Measurements from ENCODE around the gene PELI3. TPM values are rescaled to one million over a fixed set of nuclear protein-coding genes. Genes with fewer than 3 reads are reported as not detected.

PELI3 gene
- total RNA-seq, 1 donor from 2014 or later: 7.3 TPM

DNA sequence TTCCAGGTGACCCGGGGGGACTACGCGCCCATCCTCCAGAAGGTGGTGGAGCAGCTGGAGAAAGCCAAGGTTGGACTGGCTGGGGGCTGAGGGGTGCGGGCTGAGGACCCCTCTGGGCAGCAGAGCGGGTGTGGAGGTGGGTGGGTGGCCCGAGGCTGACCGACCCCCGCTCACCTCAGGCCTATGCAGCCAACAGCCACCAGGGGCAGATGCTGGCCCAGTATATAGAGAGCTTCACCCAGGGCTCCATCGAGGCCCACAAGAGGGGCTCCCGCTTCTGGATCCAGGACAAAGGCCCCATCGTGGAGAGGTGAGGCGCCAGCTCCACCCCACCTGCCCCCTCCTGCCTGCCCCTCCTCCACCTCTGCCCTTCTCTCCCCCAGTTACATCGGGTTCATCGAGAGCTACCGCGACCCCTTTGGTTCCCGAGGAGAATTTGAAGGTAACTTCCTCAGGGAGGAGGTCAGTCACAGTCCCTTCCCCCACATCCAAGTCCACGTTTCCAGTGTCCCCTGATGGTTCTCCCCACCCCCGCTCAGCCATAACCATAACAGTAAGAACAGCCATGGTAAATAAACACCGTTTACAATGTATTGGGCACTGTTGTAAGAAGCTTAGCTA lies 24.7 kb downstream of the PELI3 start:
- DNase-seq: no peak
- Histone ChIP-seq H3K4me1 (no peaks in the 10 kb centered on the region), H3K36me3 (peaks cover 39% of the 10 kb centered on the region), H3K27me3 (ENCODE audit: low read depth) (no peaks in the 10 kb centered on the region), H3K9me3 (replicated peaks) (no peaks in the 10 kb centered on the region), H3K27ac (replicated peaks) (no peak overlapping the region), H3K4me3 (no peak overlapping the region)
- intact Hi-C loops (cut with micrococcal nuclease): no loop called here
- peak; percentile 36 for TF ChIP-seq CTCF (IDR thresholded peaks at IDR 0.05; ENCODE audit: borderline replicate concordance)

DNA sequence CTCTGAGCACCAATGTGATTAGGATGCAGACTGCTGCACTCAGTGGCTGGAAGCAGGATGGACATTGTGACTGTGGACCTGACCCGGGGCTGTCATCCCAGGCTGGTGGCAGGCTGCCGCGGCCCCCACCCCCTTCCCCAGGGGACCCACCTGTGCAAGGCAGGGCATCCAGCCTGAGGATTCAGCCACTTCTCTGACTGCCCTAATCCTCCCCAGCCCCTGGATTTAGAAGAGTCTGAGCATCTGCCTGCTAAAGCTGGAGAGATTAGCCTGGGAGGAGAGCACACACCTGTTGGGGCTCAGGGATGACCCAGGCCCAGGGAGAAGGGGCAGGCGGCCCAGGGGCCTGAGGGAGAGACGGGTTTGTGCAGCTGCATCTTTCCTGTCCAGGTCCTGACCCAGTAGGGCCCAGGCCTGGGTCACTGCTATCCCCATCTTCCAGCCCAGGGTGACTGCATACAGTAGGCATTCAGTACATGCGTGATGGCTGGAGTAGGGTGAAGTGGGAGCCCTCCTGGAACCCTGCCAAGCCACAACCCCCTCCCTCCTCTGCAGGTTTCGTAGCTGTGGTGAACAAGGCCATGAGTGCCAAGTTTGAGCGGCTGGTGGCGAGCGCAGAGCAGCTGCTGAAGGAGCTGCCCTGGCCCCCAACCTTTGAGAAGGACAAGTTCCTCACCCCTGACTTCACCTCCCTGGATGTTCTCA lies 25.6 kb downstream of the PELI3 start:
- Histone ChIP-seq H3K27me3 (ENCODE audit: low read depth) (no peaks in the 10 kb centered on the region), H3K9me3 (replicated peaks) (no peaks in the 10 kb centered on the region), H3K4me3 (no peak overlapping the region), H3K36me3 (peaks cover 44% of the 10 kb centered on the region), H3K4me1 (no peaks in the 10 kb centered on the region), H3K27ac (replicated peaks) (no peak overlapping the region)
- no peak for TF ChIP-seq CTCF (IDR thresholded peaks at IDR 0.05; ENCODE audit: borderline replicate concordance)
- no peak for DNase-seq
- intact Hi-C loops (cut with micrococcal nuclease): no loop called here

DNA sequence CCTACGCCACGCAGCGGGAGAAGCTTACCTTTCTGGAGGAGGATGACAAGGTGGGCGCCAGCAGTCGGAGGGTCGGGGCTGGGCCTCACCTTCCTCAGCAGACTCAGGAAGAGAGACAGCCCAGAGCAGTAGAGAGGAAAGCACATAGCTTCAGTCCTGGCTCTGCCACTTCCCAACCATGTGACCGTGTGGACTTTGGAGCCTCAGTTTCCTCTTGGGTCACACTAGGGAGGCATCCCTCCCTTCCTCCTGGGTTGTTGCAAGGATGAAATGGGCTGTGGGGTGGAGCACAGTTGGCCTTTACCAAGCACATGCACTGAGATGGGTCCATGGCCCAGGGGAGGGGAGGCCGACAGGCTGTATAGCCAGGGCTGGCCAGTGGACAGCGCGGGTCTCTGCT lies 26.4 kb downstream of the PELI3 start:
- no peaks in the 10 kb centered on the region for H3K9me3 ChIP-seq (replicated peaks)
- intact Hi-C loops (cut with micrococcal nuclease): no loop called here
- no peak overlapping the region for H3K4me3 ChIP-seq
- H3K36me3 ChIP-seq: peaks cover 46% of the 10 kb centered on the region
- no peak for TF ChIP-seq CTCF (IDR thresholded peaks at IDR 0.05; ENCODE audit: borderline replicate concordance)
- no peaks in the 10 kb centered on the region for H3K27me3 ChIP-seq (ENCODE audit: low read depth)
- H3K27ac ChIP-seq (replicated peaks): no peak overlapping the region
- no peaks in the 10 kb centered on the region for H3K4me1 ChIP-seq
- no peak for DNase-seq

DNA sequence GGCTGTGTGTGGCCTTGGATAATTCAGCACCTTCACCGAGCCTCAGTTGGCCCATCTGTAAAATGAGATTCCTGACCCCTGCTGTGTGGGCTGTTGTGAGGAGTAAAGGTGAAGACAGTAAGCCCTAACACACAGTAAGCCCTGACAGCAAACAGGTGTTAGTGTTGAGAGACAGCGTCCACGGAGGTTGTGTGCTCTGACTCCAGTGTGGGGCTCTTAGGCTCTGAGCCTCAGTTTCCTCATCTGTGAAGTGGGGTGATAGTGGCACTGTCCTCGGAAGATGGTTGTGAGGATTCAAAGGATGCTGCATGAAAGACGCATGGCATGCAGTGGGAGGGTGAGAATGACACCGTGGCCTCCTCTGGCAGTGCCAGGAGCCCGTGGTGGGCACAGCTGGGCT lies 27.8 kb downstream of the PELI3 start:
- intact Hi-C loops (cut with micrococcal nuclease): no loop called here
- TF ChIP-seq CTCF (IDR thresholded peaks at IDR 0.05; ENCODE audit: borderline replicate concordance): no peak
- no peaks in the 10 kb centered on the region for H3K27me3 ChIP-seq (ENCODE audit: low read depth)
- peaks cover 42% of the 10 kb centered on the region for H3K36me3 ChIP-seq
- no peak overlapping the region for H3K27ac ChIP-seq (replicated peaks)
- DNase-seq: no peak
- H3K9me3 ChIP-seq (replicated peaks): no peaks in the 10 kb centered on the region
- no peaks in the 10 kb centered on the region for H3K4me1 ChIP-seq
- no peak overlapping the region for H3K4me3 ChIP-seq

DNA sequence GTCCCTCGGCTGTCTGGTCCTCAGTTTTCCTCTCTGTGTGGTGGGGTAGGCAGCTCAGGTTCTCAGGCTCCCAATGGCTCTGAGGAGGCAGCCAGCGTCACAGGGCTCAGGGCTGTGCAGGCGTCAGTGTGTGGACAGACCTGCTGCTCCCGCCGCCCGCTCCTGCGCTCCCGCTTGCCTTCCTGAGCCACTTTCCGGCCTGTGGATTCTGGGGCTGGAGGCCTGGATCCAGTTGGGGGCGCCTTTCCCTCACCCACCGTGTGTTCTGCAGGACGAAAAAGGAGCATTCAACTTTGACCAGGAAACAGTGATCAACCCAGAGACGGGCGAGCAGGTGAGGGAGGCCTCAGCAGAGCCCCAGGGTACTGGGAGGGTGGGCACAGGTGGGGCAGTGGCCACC lies 28.2 kb downstream of the PELI3 start:
- Histone ChIP-seq H3K27me3 (ENCODE audit: low read depth) (no peaks in the 10 kb centered on the region), H3K4me3 (no peak overlapping the region), H3K9me3 (replicated peaks) (no peaks in the 10 kb centered on the region), H3K27ac (replicated peaks) (no peak overlapping the region), H3K4me1 (no peaks in the 10 kb centered on the region), H3K36me3 (peaks cover 43% of the 10 kb centered on the region)
- intact Hi-C loops (cut with micrococcal nuclease): no loop called here
- DNase-seq: no peak
- TF ChIP-seq CTCF (IDR thresholded peaks at IDR 0.05; ENCODE audit: borderline replicate concordance): no peak
